Hematopoietic multipotent progenitor cell treated with erythropoietin and hydrocortisone succinate and interleukin-3 and kit ligand, for 4 days (in vitro differentiated cells): Measurements from ENCODE around the gene SLC15A3.

ENCODE experiments used
- DNase-seq: peaks from one replicate; pipeline ENCODE4 v3.0.0-alpha.2; 2015

The SLC15A3 gene

GRCh38 chr11:60944490-60945294, 7.3 kb downstream of the SLC15A3 start:
- peak; percentile 63 for DNase-seq

GRCh38 chr11:60942970-60943565, 8.9 kb downstream of the SLC15A3 start:
- no peak for DNase-seq

- DNase-seq: no peak
Observed at GRCh38 chr11:60942219-60942618, 9.8 kb downstream of the SLC15A3 start.

GRCh38 chr11:60941371-60942119, 10.4 kb downstream of the SLC15A3 start:
- DNase-seq: no peak

GRCh38 chr11:60939855-60940254, 12.1 kb downstream of the SLC15A3 start:
- DNase-seq: no peak

GRCh38 chr11:60939301-60939700, 12.7 kb downstream of the SLC15A3 start:
- DNase-seq: no peak

- DNase-seq: no peak
Observed at GRCh38 chr11:60938500-60938899, 13.5 kb downstream of the SLC15A3 start.

- DNase-seq: no peak
Observed at GRCh38 chr11:60937811-60938210, 14.2 kb downstream of the SLC15A3 start.

- DNase-seq: no peak
Observed at GRCh38 chr11:60937144-60937527, 14.8 kb downstream of the SLC15A3 start.

GRCh38 chr11:60936467-60937143, 15.4 kb downstream of the SLC15A3 start:
- no peak for DNase-seq

GRCh38 chr11:60935676-60936442, 16.1 kb downstream of the SLC15A3 start:
- DNase-seq: no peak

GRCh38 chr11:60934790-60935605, 17.0 kb downstream of the SLC15A3 start:
- no peak for DNase-seq

GRCh38 chr11:60934124-60934789, 17.7 kb downstream of the SLC15A3 start:
- no peak for DNase-seq

- DNase-seq: no peak
Observed at GRCh38 chr11:60933416-60934123, 18.4 kb downstream of the SLC15A3 start.

GRCh38 chr11:60932605-60933356, 19.2 kb downstream of the SLC15A3 start:
- DNase-seq: no peak

GRCh38 chr11:60931917-60932316, 20.1 kb downstream of the SLC15A3 start:
- no peak for DNase-seq

GRCh38 chr11:60930394-60930793, 21.6 kb downstream of the SLC15A3 start:
- DNase-seq: no peak

- DNase-seq: no peak
Observed at GRCh38 chr11:60929764-60930163, 22.2 kb downstream of the SLC15A3 start.

- DNase-seq: no peak
Observed at GRCh38 chr11:60928563-60929001, 23.4 kb downstream of the SLC15A3 start.
